DOHH2 (cell line): ENCODE results near the gene DGKB.
"Not testable (repeated sequence)": the region's sequence is repeated elsewhere in the genome, so short reads cannot be mapped to it uniquely, and the experiment has no call there.

ENCODE experiments used
- H3F3A ChIP-seq: fragments of 200-600 bp; sonication (generic), shearing (Covaris generic); 2 replicates; pipeline ENCODE4 v1.6.0; 2016; ENCODE audit warnings: antibody characterized with exemption, mild to moderate bottlenecking; ENCODE audit not compliant: control insufficient read depth, insufficient read depth
- H3K27ac ChIP-seq: fragments of 200-600 bp; sonication (generic); 2 replicates; pipeline ENCODE4 v1.5.1; 2014; ENCODE audit warnings: low read depth, mild to moderate bottlenecking, low read length, moderate library complexity
- H3K27me3 ChIP-seq: fragments of 200-600 bp; sonication (generic); 2 replicates; pipeline ENCODE4 v1.6.1; 2014; ENCODE audit warnings: mild to moderate bottlenecking, low read length, mixed read lengths; ENCODE audit not compliant: control insufficient read depth
- H3K36me3 ChIP-seq: fragments of 200-600 bp; sonication (generic); 2 replicates; pipeline ENCODE4 v1.6.1; 2014; ENCODE audit warnings: mild to moderate bottlenecking, low read length, moderate library complexity, mixed read lengths; ENCODE audit not compliant: control insufficient read depth
- H3K4me1 ChIP-seq: fragments of 200-600 bp; sonication (generic); 2 replicates; pipeline ENCODE4 v1.6.1; 2014; ENCODE audit warnings: mild to moderate bottlenecking, low read length, mixed read lengths; ENCODE audit not compliant: control insufficient read depth
- H3K4me2 ChIP-seq: fragments of 200-600 bp; sonication (generic); 2 replicates; pipeline ENCODE4 v1.6.0; 2014; ENCODE audit warnings: mild to moderate bottlenecking, low read length, moderate library complexity
- H3K4me3 ChIP-seq: fragments of 200-600 bp; sonication (generic); 2 replicates; pipeline ENCODE4 v1.5.1; 2014; ENCODE audit warnings: mild to moderate bottlenecking, low read length, mixed read lengths
- H3K79me2 ChIP-seq: fragments of 200-600 bp; sonication (generic); 2 replicates; pipeline ENCODE4 v1.6.1; 2014; ENCODE audit warnings: mild to moderate bottlenecking, low read length, mixed read lengths; ENCODE audit not compliant: control insufficient read depth
- H3K9me2 ChIP-seq: fragments of 200-600 bp; sonication (generic); replicated peaks from 2 replicates; pipeline ENCODE4 v1.6.1; 2014; ENCODE audit warnings: mild to moderate bottlenecking, low read length, mixed read lengths; ENCODE audit not compliant: control insufficient read depth
- H3K9me3 ChIP-seq: fragments of 200-600 bp; sonication (generic); 2 replicates; pipeline ENCODE4 v1.6.1; 2014; ENCODE audit warnings: antibody characterized with exemption, low read length, mixed read lengths; ENCODE audit not compliant: control insufficient read depth, insufficient read depth
- H4K20me1 ChIP-seq: fragments of 200-600 bp; sonication (generic); 2 replicates; pipeline ENCODE4 v1.6.0; 2014; ENCODE audit warnings: low read depth, mild to moderate bottlenecking, antibody characterized with exemption, low read length, moderate library complexity; ENCODE audit not compliant: control insufficient read depth, insufficient read depth
- EZH2phosphoT487 ChIP-seq: fragments of 200-600 bp; sonication (generic); IDR thresholded peaks from 2 replicates; pipeline ENCODE4 v1.6.1; 2017; ENCODE audit warnings: borderline replicate concordance, mild to moderate bottlenecking, antibody characterized with exemption, low read length, moderate library complexity, mixed read lengths
- TF ChIP-seq, protein P1 (sequence below): fragments of 200-600 bp; sonication (generic); IDR thresholded peaks from one replicate; pipeline ENCODE4 v1.5.1; 2014; ENCODE audit warnings: antibody characterized with exemption, mild to moderate bottlenecking, low read depth, low read length; ENCODE audit not compliant: poor library complexity, severe bottlenecking

DGKB gene

DNA sequence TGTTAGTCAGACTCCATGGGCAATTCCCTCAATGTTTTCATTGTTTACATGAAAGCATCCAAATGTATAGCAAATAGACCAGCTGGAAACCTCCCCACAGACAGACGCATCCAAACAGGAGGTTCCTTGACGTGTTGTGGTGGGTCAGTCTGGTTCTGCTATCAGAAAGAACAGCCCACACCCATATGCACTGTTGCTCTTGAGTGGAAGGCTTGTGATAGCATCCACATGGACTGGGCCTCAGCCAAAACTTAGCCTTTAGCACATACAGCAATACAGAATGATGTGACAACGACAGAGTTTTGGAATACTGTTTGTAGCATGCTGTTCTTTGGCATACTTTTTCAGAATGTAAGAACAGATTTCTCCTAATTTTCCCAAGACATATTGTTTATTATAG is 613.9 kb downstream of the DGKB start:
- Histone ChIP-seq H3K4me3 (no peak overlapping the region), H3K36me3 (no peaks in the 10 kb centered on the region), H3F3A (no peaks in the 10 kb centered on the region), H3K79me2 (no peaks in the 10 kb centered on the region), H4K20me1 (no peaks in the 10 kb centered on the region), H3K9me2 (no peaks in the 10 kb centered on the region), H3K27me3 (no peaks in the 10 kb centered on the region), H3K4me2 (no peak overlapping the region), H3K9me3 (no peaks in the 10 kb centered on the region), H3K27ac (no peak overlapping the region), H3K4me1 (no peaks in the 10 kb centered on the region)
- no peak for TF ChIP-seq EZH2phosphoT487
- TF ChIP-seq, protein P1, sequence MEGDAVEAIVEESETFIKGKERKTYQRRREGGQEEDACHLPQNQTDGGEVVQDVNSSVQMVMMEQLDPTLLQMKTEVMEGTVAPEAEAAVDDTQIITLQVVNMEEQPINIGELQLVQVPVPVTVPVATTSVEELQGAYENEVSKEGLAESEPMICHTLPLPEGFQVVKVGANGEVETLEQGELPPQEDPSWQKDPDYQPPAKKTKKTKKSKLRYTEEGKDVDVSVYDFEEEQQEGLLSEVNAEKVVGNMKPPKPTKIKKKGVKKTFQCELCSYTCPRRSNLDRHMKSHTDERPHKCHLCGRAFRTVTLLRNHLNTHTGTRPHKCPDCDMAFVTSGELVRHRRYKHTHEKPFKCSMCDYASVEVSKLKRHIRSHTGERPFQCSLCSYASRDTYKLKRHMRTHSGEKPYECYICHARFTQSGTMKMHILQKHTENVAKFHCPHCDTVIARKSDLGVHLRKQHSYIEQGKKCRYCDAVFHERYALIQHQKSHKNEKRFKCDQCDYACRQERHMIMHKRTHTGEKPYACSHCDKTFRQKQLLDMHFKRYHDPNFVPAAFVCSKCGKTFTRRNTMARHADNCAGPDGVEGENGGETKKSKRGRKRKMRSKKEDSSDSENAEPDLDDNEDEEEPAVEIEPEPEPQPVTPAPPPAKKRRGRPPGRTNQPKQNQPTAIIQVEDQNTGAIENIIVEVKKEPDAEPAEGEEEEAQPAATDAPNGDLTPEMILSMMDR: no peak

DNA sequence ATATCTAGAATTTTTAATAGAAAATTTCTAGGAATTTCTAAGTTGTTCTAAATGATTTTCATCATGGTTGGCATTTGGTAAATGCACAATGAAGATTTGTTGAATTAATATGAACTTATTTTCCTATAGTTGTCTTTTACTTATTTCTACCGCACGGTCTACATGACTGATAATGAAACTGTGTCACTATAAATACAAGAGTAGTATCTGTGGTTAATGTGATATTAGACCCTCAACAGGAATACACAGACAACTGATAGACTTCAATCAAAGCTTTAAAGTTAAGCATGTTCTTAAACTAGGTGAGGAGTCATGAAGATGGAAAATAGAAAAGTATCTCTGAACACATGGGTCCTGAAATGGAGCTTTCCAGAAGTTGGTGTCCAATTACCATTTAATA is 615.2 kb downstream of the DGKB start:
- Histone ChIP-seq H3K4me2 (no peak overlapping the region), H3K27ac (no peak overlapping the region), H4K20me1 (no peaks in the 10 kb centered on the region), H3K79me2 (no peaks in the 10 kb centered on the region), H3K4me1 (no peaks in the 10 kb centered on the region), H3K9me3 (no peaks in the 10 kb centered on the region), H3F3A (no peaks in the 10 kb centered on the region), H3K9me2 (no peaks in the 10 kb centered on the region), H3K36me3 (no peaks in the 10 kb centered on the region), H3K4me3 (no peak overlapping the region), H3K27me3 (no peaks in the 10 kb centered on the region)
- TF ChIP-seq, protein P1: no peak
- TF ChIP-seq EZH2phosphoT487: no peak

DNA sequence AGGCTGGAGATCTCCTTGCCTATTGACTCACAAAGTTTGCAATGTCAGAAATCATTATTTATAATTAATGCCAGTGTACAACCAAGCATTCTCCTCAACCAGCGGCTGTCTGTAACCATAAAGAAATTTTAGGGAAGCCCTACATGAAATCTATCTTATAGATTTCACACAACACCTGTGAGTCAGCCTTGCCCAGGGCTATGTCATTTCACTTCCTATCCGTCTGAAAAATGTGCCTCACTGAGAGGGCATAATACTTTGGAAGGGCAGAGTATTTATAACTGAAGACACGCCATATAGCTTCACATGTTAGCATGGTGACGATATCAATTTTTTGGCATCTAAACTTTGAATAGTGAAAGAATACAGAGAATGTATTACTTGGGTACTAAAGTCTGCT is 616.5 kb downstream of the DGKB start:
- Histone ChIP-seq H3K79me2 (no peaks in the 10 kb centered on the region), H3K36me3 (no peaks in the 10 kb centered on the region), H3F3A (no peaks in the 10 kb centered on the region), H3K4me1 (no peaks in the 10 kb centered on the region), H3K9me3 (no peaks in the 10 kb centered on the region), H3K27me3 (no peaks in the 10 kb centered on the region), H3K9me2 (no peaks in the 10 kb centered on the region), H3K4me2 (no peak overlapping the region), H3K27ac (no peak overlapping the region), H4K20me1 (no peaks in the 10 kb centered on the region), H3K4me3 (no peak overlapping the region)
- TF ChIP-seq EZH2phosphoT487: no peak
- TF ChIP-seq, protein P1: no peak

DNA sequence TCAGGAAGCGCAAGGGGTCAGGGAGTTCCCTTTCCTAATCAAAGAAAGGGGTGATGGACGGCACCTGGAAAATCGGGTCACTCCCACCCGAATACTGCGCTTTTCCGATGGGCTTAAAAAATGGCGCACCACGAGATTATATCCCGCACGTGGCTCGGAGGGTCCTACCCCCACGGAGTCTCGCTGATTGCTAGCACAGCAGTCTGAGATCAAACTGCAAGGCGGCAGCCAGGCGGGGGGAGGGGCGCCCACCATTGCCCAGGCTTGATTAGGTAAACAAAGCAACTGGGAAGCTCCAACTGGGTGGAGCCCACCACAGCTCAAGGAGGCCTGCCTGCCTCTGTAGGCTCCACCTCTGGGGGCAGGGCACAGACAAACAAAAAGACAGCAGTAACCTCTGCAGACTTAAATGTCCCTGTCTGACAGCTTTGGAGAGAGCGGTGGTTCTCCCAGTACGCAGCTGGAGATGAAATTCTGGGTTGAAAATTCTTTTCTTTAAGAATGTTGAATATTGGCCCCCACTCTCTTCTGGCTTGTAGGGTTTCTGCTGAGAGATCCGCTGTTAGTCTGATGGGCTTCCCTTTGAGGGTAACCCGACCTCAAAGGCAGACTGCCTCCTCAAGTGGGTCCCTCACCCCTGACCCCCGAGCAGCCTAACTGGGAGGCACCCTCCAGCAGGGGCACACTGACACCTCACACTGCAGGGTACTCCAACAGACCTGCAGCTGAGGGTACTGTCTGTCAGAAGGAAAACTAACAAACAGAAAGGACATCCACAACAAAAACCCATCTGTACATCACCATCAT is 623.3 kb downstream of the DGKB start:
- H3K79me2 ChIP-seq, H4K20me1 ChIP-seq, H3K27ac ChIP-seq, H3F3A ChIP-seq, H3K4me1 ChIP-seq, H3K27me3 ChIP-seq, H3K4me2 ChIP-seq, H3K9me3 ChIP-seq, H3K9me2 ChIP-seq, H3K36me3 ChIP-seq, H3K4me3 ChIP-seq: not testable (repeated sequence)
